H1 (cell line): ENCODE measurements around the gene OBP2B. TPM values are rescaled to one million over a fixed set of nuclear protein-coding genes. Genes with fewer than 3 reads are reported as not detected.
"Not testable (repeated sequence)": the region's sequence is repeated elsewhere in the genome, so short reads cannot be mapped to it uniquely, and the experiment has no call there.

Experiments
- CTCF ChIA-PET: fragments of 300-600 bp; sonication (Branson Sonifier 250); formaldehyde crosslinking; loops from one replicate; lab custom pipeline; 2021; ENCODE audit not compliant: partially characterized antibody; lab: Charles Lee
- POLR2A ChIA-PET: fragments of 300-600 bp; sonication (Branson Sonifier 250); formaldehyde crosslinking; loops from one replicate; lab custom pipeline; 2021; ENCODE audit warnings: inconsistent platforms; ENCODE audit not compliant: partially characterized antibody; lab: Charles Lee
- DNase-seq, 2 experiments: peaks; one replicate each; pipeline versions ENCODE4 v3.0.0 to v3.0.0-alpha.2; 2010 to 2022; ENCODE audit warnings: low spot score in 2 of 2, low read depth in 1 of 2, mixed read lengths in 1 of 2
- FAIRE-seq: peaks from 2 replicates; lab custom pipeline; 2011; peaks lifted over from hg19 to GRCh38; lab: Jason Lieb, UNC
- H2AFZ ChIP-seq: 2 replicates; pipeline ENCODE4 v1.8.1; 2012; ENCODE audit warnings: low read length, inconsistent platforms
- H2AK5ac ChIP-seq: 2 replicates; pipeline ENCODE4 v1.6.1; 2013; ENCODE audit warnings: low read depth, low read length
- H2BK120ac ChIP-seq: replicated peaks from 2 replicates; pipeline ENCODE3; 2013; ENCODE audit warnings: low read depth, low read length, inconsistent platforms
- H2BK12ac ChIP-seq: 2 replicates; pipeline ENCODE4 v1.6.1; 2013; ENCODE audit warnings: low read depth, low read length
- H2BK15ac ChIP-seq: 2 replicates; pipeline ENCODE4 v1.6.1; 2013; ENCODE audit warnings: low read length
- H2BK20ac ChIP-seq: 2 replicates; pipeline ENCODE4 v1.6.1; 2013; ENCODE audit warnings: low read length
- H2BK5ac ChIP-seq: 2 replicates; pipeline ENCODE4 v1.6.1; 2013; ENCODE audit warnings: low read depth, low read length
- H3K14ac ChIP-seq: 2 replicates; pipeline ENCODE4 v1.6.1; 2013; ENCODE audit warnings: inconsistent platforms; ENCODE audit not compliant: insufficient read length
- H3K18ac ChIP-seq: 2 replicates; pipeline ENCODE4 v1.6.1; 2013; ENCODE audit warnings: low read length; ENCODE audit errors: extremely low read depth
- H3K23ac ChIP-seq: 2 replicates; pipeline ENCODE4 v1.6.1; 2013; ENCODE audit warnings: inconsistent platforms; ENCODE audit not compliant: insufficient read length
- H3K23me2 ChIP-seq: 2 replicates; pipeline ENCODE4 v1.6.1; 2013; ENCODE audit warnings: low read depth, low read length
- H3K27ac ChIP-seq: 2 replicates; pipeline ENCODE4 v1.6.1; 2011; ENCODE audit warnings: low read depth, low read length, inconsistent platforms
- H3K27me3 ChIP-seq, 4 experiments: replicated peaks in 1 of 4; 1 replicate in 1 of 4; 2 replicates in 3 of 4; pipeline versions ENCODE4 v1.6.1 to v1.8.1; 2011 to 2013; ENCODE audit warnings: low read length in 3 of 4, mild to moderate bottlenecking in 3 of 4, inconsistent platforms in 2 of 4, mixed read lengths in 2 of 4, moderate library complexity in 1 of 4; ENCODE audit not compliant: control insufficient read depth in 3 of 4, insufficient read depth in 3 of 4; ENCODE audit errors: extremely low read depth in 1 of 4
- H3K36me3 ChIP-seq, 4 experiments: 2 replicates each; pipeline versions ENCODE4 v1.6.1 to v1.8.1; 2011 to 2013; ENCODE audit warnings: mild to moderate bottlenecking in 4 of 4, low read length in 3 of 4, moderate library complexity in 2 of 4, control low read depth in 1 of 4, inconsistent platforms in 1 of 4; ENCODE audit not compliant: insufficient read depth in 4 of 4, control insufficient read depth in 2 of 4
- H3K4ac ChIP-seq: replicated peaks from 2 replicates; pipeline ENCODE3; 2013; ENCODE audit warnings: low read length, low read depth, mixed read lengths, inconsistent platforms; ENCODE audit not compliant: insufficient read length
- H3K4me1 ChIP-seq, 4 experiments: replicated peaks in 1 of 4; 1 replicate in 1 of 4; 2 replicates in 3 of 4; pipeline versions ENCODE4 v1.6.1 to v1.8.1; 2011 to 2013; ENCODE audit warnings: low read length in 3 of 4, inconsistent platforms in 2 of 4, mixed read lengths in 1 of 4; ENCODE audit not compliant: insufficient read depth in 4 of 4, control insufficient read depth in 3 of 4
- H3K4me2 ChIP-seq, 2 experiments: 2 replicates each; pipeline versions ENCODE4 v1.6.1 to v1.8.1; 2011 to 2013; ENCODE audit warnings: low read depth in 2 of 2, low read length in 2 of 2, control low read depth in 1 of 2, inconsistent platforms in 1 of 2, mild to moderate bottlenecking in 1 of 2; ENCODE audit not compliant: insufficient read depth in 1 of 2
- H3K4me3 ChIP-seq, 4 experiments: fragments of 200-600, 300-600 bp in 1 of 4; sonication (generic), shearing (Covaris generic), sonication (Bioruptor Twin) in 1 of 4; 2 replicates each; pipeline versions ENCODE4 v1.5.1 to v1.8.1; 2011 to 2016; ENCODE audit warnings: low read length in 4 of 4, low read depth in 3 of 4, control low read depth in 2 of 4, inconsistent platforms in 2 of 4, mild to moderate bottlenecking in 2 of 4, mixed read lengths in 1 of 4, moderate library complexity in 1 of 4; ENCODE audit not compliant: insufficient read depth in 2 of 4; ENCODE audit errors: extremely low read depth in 1 of 4
- H3K56ac ChIP-seq: replicated peaks from 2 replicates; pipeline ENCODE3; 2013; ENCODE audit warnings: low read depth, mild to moderate bottlenecking, mixed read lengths, low read length, inconsistent platforms; ENCODE audit not compliant: insufficient read length
- H3K79me1 ChIP-seq: 2 replicates; pipeline ENCODE4 v1.6.1; 2013; ENCODE audit warnings: low read depth, low read length, control low read depth
- H3K79me2 ChIP-seq, 2 experiments: 2 replicates each; pipeline versions ENCODE4 v1.6.1 to v1.8.1; 2012 to 2013; ENCODE audit warnings: low read length in 2 of 2, mild to moderate bottlenecking in 2 of 2, inconsistent platforms in 1 of 2; ENCODE audit not compliant: insufficient read depth in 2 of 2, control insufficient read depth in 1 of 2
- H3K9ac ChIP-seq, 4 experiments: replicated peaks in 1 of 4; 1 replicate in 1 of 4; 2 replicates in 3 of 4; pipeline versions ENCODE4 v1.6.1 to v1.8.1; 2011 to 2013; ENCODE audit warnings: low read depth in 3 of 4, low read length in 3 of 4, control low read depth in 2 of 4, mild to moderate bottlenecking in 2 of 4, moderate library complexity in 2 of 4, inconsistent platforms in 1 of 4; ENCODE audit errors: extremely low read depth in 1 of 4
- H3K9me3 ChIP-seq, 2 experiments: 2 replicates each; pipeline versions ENCODE4 v1.6.1 to v1.8.1; 2012 to 2013; ENCODE audit warnings: mild to moderate bottlenecking in 2 of 2, moderate library complexity in 2 of 2, control low read depth in 1 of 2, inconsistent platforms in 1 of 2, low read depth in 1 of 2, low read length in 1 of 2, mixed read lengths in 1 of 2; ENCODE audit not compliant: insufficient read depth in 2 of 2
- H4K20me1 ChIP-seq, 2 experiments: replicated peaks in 1 of 2; 2 replicates each; pipeline versions ENCODE3 to v1.8.1; 2011 to 2013; ENCODE audit warnings: inconsistent platforms in 2 of 2, low read length in 2 of 2, mild to moderate bottlenecking in 1 of 2; ENCODE audit not compliant: insufficient read depth in 2 of 2, control insufficient read depth in 1 of 2
- H4K5ac ChIP-seq: 2 replicates; pipeline ENCODE4 v1.6.1; 2013; ENCODE audit warnings: low read length, low read depth, mixed read lengths, inconsistent platforms; ENCODE audit not compliant: insufficient read length
- H4K8ac ChIP-seq: 2 replicates; pipeline ENCODE4 v1.8.0; 2013; ENCODE audit warnings: mild to moderate bottlenecking, moderate library complexity, low read length, inconsistent platforms; ENCODE audit not compliant: insufficient read depth; ENCODE audit errors: extremely low read depth
- H4K91ac ChIP-seq: replicated peaks from 2 replicates; pipeline ENCODE3; 2013; ENCODE audit warnings: low read length, mixed read lengths, inconsistent platforms; ENCODE audit not compliant: insufficient read length
- WGBS, 2 experiments: shearing (Covaris generic) in 1 of 2; methylation state at CpG; one replicate each; pipeline versions ENCODE4 v1.1.6 to v1.1.7; 2013 to 2015; ENCODE audit warnings: low lambda C conversion rate in 2 of 2, mixed read lengths in 2 of 2, inconsistent platforms in 1 of 2, low coverage in 1 of 2, missing lambda C conversion rate in 1 of 2; ENCODE audit not compliant: insufficient replicate concordance in 2 of 2, insufficient coverage in 1 of 2, insufficient read length in 1 of 2; ENCODE audit errors: extremely low coverage in 1 of 2, missing lambda C conversion rate in 1 of 2; 5-methylcytosine and 5-hydroxymethylcytosine counted together
- polyA plus RNA-seq, 7 experiments: library from polyadenylated mRNA; depleted of rRNA in 3 of 7; stranded (reverse) in 5 of 7; unstranded in 2 of 7; fragments of >200 nt in 5 of 7; fragments of 200-250 nt in 2 of 7; gene quantifications; 1 replicate in 5 of 7; 2 replicates in 1 of 7; 4 replicates in 1 of 7; pipeline versions ENCODE4 v1.2.1 to v1.2.3, GENCODE V29; 2011 to 2013; ENCODE audit warnings: missing spikeins in 2 of 7, mixed read lengths in 2 of 7
- total RNA-seq: library from RNA; stranded (reverse); fragmentation: NEBNext Ultra II Directional; extraction: Animal tissue kit (Norgen Biotek cat#: 25700); gene quantifications from 2 replicates; pipeline ENCODE4 v1.2.1, GENCODE V29; 2021

Gene OBP2B
- total and polyA plus RNA-seq, 2 of the 8 experiments (the other 6 are each of a cell fraction or from before 2014, with no cell fraction given): not detected

DNA sequence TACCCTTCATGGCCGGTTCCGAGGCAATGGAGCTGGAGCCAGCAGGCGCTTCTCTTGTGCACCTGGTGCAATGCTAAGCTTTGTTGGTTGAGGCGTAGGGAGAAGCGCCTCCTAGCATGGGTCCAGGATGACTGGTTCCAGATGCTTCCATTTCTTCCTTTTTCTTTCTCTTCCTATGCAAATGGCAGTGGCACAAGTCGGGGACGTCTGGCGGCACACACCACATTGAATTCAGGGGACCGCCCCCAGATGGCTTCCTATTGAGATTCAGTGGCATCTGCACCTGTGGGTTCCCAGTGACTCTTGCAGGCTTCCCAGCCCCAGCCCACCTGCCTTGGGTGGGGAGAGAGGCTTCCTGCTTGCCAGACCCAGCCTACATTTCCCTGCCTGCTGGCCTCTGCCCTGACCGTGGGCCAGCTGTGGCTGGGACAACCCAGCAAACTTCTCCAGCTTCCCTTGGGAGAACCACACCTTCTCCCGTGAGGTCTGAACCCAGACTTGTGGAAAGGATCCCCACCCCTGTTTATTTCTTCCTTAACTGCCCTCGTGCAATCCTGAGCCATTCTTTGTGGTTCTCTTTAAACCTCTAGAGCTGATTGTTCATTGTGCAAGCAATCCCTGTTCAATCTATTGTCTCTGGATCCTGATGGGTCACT lies 8.4 kb upstream of the OBP2B start:
- H3K9ac ChIP-seq, H2BK20ac ChIP-seq: not testable (repeated sequence)
- CTCF ChIA-PET: interaction anchor here (1.1 kb wide), 1 partner anchor 31 kb away, joined by 4 read pairs; no protein-coding TSS in a partner anchor

GRCh38 chr9:133214276-133214675 lies 5.2 kb upstream of the OBP2B start:
- DNase-seq, H2AFZ ChIP-seq, H3K23ac ChIP-seq, H3K4ac ChIP-seq, H2BK20ac ChIP-seq, H2BK120ac ChIP-seq, H2BK12ac ChIP-seq, H3K9ac ChIP-seq, H4K8ac ChIP-seq, H3K4me2 ChIP-seq, H3K9me3 ChIP-seq, H3K14ac ChIP-seq, CTCF ChIA-PET, H3K4me1 ChIP-seq, H3K36me3 ChIP-seq, H4K5ac ChIP-seq, FAIRE-seq, H3K23me2 ChIP-seq, H3K79me1 ChIP-seq, POLR2A ChIA-PET, H3K18ac ChIP-seq, H3K79me2 ChIP-seq, H3K4me3 ChIP-seq, H4K20me1 ChIP-seq, H2AK5ac ChIP-seq, H3K56ac ChIP-seq, H2BK15ac ChIP-seq, H2BK5ac ChIP-seq, H4K91ac ChIP-seq, H3K27ac ChIP-seq: not testable (repeated sequence)
- WGBS, 2 experiments: 77% methylated on average over 4 of the region's 4 CpGs; no CpG with 5 or more reads in 1 of the 2 experiments
- peaks cover 3 to 23% (median 21%) of the 10 kb centered on the region in 4 experiments for H3K27me3 ChIP-seq

More for the DNA sequence above, 8.4 kb upstream of the OBP2B start:
- POLR2A ChIA-PET, H2BK12ac ChIP-seq, H3K36me3 ChIP-seq, H3K79me1 ChIP-seq, H3K4me1 ChIP-seq, DNase-seq, H4K91ac ChIP-seq, H3K27ac ChIP-seq, H3K9me3 ChIP-seq, H2BK120ac ChIP-seq, H4K20me1 ChIP-seq, H2BK15ac ChIP-seq, H3K4me3 ChIP-seq, FAIRE-seq, H4K8ac ChIP-seq, H3K14ac ChIP-seq, H3K18ac ChIP-seq, H3K23ac ChIP-seq, H3K4me2 ChIP-seq, H3K56ac ChIP-seq, H3K23me2 ChIP-seq, H2AFZ ChIP-seq, H3K4ac ChIP-seq, H2BK5ac ChIP-seq, H4K5ac ChIP-seq, H2AK5ac ChIP-seq, H3K79me2 ChIP-seq, H3K27me3 ChIP-seq: not testable (repeated sequence)
- 77% methylated on average over 12 of the region's 12 CpGs; no CpG with 5 or more reads in 1 of the 2 experiments for WGBS, 2 experiments
